Right kidney (tissue), 1 donor: ENCODE measurements around the gene VPS8.

Experiments
- DNase-seq: peaks from one replicate; pipeline ENCODE4 v3.0.0-alpha.2; 2016

Gene VPS8

GRCh38 chr3:185060655-185061054 lies 248.7 kb downstream of the VPS8 start:
- no peak for DNase-seq

- DNase-seq = no peak
Measured at GRCh38 chr3:185062191-185062590, 250.2 kb downstream of the VPS8 start.

- DNase-seq = no peak
Measured at GRCh38 chr3:185063431-185063830, 251.5 kb downstream of the VPS8 start.

- DNase-seq = no peak
Measured at GRCh38 chr3:185065059-185065458, 253.1 kb downstream of the VPS8 start.

- DNase-seq = no peak
Measured at GRCh38 chr3:185066251-185066650, 254.3 kb downstream of the VPS8 start.

GRCh38 chr3:185067173-185067572 lies 255.2 kb downstream of the VPS8 start:
- DNase-seq = no peak

- DNase-seq = no peak
Measured at GRCh38 chr3:185069037-185070030, 257.4 kb downstream of the VPS8 start.

- DNase-seq = no peak
Measured at GRCh38 chr3:185070491-185071286, 258.7 kb downstream of the VPS8 start.

- DNase-seq = no peak
Measured at GRCh38 chr3:185071287-185071800, 259.4 kb downstream of the VPS8 start.

GRCh38 chr3:185075547-185075946 lies 263.6 kb downstream of the VPS8 start:
- DNase-seq = no peak

GRCh38 chr3:185076219-185076618 lies 264.3 kb downstream of the VPS8 start:
- DNase-seq = no peak

- no peak for DNase-seq
Measured at GRCh38 chr3:185079625-185080024, 267.7 kb downstream of the VPS8 start.

GRCh38 chr3:185081521-185081920 lies 269.6 kb downstream of the VPS8 start:
- no peak for DNase-seq

- DNase-seq = no peak
Measured at GRCh38 chr3:185082149-185082548, 270.2 kb downstream of the VPS8 start.

GRCh38 chr3:185082829-185083228 lies 270.9 kb downstream of the VPS8 start:
- no peak for DNase-seq

- DNase-seq = no peak
Measured at GRCh38 chr3:185084402-185084801, 272.4 kb downstream of the VPS8 start.

GRCh38 chr3:185084901-185085300 lies 272.9 kb downstream of the VPS8 start:
- DNase-seq = no peak

- no peak for DNase-seq
Measured at GRCh38 chr3:185087419-185087818, 275.5 kb downstream of the VPS8 start.

- no peak for DNase-seq
Measured at GRCh38 chr3:185089343-185089742, 277.4 kb downstream of the VPS8 start.

- no peak for DNase-seq
Measured at GRCh38 chr3:185089751-185090150, 277.8 kb downstream of the VPS8 start.

GRCh38 chr3:185090811-185091210 lies 278.8 kb downstream of the VPS8 start:
- DNase-seq = no peak

GRCh38 chr3:185093116-185093515 lies 281.1 kb downstream of the VPS8 start:
- DNase-seq = no peak

GRCh38 chr3:185094697-185095096 lies 282.7 kb downstream of the VPS8 start:
- DNase-seq = no peak
